Inflammatory macrophage treated with lipopolysaccharide for 4 hours (primary cell): Measurements from ENCODE around the gene PEX16.

Experiments
- DNase-seq: peaks from one replicate; pipeline ENCODE4 v3.0.0-alpha.2; 2020

Gene PEX16

DNA sequence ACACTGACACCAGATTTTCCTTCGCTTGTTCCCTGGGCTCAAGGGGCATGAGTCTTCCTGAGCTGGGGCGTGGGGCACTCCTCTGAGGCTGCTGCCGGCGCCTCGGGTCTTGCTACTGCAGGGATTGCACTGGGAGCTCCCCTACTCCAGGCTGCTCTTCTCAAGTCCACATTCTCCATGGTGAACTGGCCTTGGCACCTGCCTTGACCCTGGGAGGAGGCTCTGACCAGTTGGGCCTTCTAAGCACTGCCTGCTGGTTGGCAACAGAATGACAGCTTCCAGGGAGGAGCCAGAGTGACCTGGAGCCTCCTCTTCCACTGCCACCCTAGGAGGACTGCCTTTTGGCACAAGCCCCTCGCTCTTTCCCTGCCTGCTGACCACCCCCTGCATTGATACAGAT lies 20.1 kb downstream of the PEX16 start:
- DNase-seq, result no peak

DNA sequence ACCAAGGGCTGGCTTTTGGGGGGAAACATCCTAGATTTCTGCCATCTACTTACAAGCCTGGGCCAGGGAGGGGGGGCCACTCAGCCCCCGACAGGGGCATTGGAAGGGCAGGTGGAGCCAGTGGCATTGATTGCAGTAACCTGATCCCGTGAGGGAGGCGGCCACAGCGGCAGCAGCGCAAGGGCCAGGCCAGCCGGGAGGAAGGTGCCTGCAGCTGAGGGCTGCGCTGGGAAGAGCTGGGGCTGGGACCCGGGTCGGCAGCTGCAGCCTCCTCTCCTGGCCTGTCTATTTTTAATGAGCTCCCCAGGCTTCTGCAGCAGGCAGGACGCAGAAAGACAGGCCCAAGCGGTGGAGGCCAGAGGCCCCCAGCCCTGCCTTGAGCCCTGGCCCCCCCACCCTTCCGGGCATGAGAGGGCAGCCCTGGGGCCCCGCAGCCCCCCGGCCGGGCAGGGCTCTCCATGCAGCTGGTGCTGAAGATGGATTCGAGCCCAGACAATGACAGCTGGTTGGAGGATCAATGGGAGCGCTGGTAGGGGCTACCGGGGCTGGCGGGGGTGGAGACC lies 21.2 kb downstream of the PEX16 start:
- no peak for DNase-seq

GRCh38 chr11:45895553-45896259 lies 22.0 kb downstream of the PEX16 start:
- no peak for DNase-seq

DNA sequence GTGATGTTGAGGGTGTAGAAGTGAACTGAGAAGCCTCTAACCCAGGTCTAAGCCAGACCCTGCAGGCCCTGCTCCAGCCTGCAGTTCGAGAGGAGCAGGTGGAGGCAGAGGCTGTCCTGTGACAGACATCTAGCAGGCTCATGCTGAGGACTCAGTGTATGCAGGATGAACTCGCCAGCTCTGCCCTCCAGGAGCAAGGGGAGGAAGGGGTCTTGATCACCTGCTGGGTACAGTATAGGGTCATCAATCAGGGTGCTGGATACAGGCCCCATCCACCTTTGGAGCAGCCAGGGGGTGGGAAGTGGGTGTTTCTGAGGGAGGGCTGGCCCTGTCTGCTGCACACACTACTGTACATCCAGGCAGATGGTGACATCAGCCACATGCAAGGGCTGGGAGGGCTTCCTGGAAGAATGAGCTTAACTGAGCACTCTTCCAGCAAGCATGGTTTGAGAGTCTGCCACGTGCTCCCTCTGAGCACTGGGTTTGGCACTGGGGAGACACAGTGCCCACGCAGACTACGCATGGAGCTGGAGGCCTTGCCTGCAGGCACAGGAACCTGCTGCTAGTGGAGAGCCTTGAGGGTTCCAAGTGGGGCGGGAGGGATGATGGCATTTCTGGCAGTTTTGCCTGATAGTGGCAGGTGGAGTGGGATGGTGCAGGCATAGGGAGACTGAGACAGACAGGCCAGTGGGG lies 23.0 kb downstream of the PEX16 start:
- DNase-seq, result no peak

DNA sequence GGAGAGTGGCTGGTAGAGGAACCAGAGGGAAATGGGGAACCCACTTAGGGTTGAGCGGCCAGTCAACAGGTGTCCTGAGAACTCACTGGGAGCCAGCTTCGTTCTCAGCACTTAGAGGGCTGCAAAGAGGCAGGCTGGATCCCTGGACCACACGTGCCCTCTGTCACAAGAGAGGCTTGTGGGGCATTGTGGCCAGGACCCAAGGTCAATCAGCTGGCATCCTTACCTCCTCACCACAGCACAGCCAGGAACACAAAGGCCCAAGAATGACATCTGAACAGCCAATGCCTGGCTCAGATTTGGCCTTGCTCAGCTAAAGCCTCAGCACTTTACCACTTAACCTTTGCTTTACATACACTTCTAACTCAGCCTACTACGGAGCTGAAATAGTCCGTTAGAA lies 24.8 kb downstream of the PEX16 start:
- no peak for DNase-seq

GRCh38 chr11:45890886-45891550 lies 26.7 kb downstream of the PEX16 start:
- DNase-seq, result no peak

DNA sequence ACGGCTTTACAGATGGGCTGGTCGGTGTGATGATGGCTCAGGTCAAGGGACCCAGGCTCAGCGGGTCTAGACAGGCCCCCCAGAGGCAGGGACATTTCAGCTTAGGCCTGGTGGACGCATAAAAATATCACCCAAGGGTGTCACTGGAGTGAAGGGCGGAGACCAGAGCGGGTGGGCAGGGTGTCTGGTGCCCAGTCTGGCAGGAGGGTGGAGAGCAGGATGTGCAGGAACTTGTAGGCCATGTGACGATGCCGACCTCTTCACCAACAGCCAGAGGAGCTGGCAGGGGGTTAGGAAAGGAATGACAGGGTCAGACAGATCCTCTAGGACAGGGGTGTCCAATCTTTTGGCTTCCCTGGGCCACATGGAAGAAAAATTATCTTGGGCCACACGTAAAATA lies 27.7 kb downstream of the PEX16 start:
- no peak for DNase-seq

DNA sequence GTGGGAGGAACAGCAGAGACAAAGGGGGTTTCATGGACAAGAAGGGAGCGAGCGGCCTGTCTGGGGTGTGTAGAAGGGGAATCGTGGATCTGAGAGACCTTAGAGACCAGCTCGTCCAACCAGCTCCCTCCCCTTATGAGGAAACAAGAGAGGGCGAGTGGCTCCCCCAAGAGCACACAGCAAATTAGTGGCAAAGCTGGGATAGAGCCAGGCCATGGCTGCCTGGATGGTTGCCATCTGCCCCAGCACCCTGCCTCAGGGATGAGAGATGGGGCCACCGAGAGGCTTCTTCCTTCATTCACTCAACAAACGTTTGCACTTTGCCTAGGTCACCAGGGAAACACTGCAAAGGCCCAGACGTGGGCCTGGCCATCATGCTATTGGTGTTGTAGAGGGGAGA lies 28.1 kb downstream of the PEX16 start:
- no peak for DNase-seq

DNA sequence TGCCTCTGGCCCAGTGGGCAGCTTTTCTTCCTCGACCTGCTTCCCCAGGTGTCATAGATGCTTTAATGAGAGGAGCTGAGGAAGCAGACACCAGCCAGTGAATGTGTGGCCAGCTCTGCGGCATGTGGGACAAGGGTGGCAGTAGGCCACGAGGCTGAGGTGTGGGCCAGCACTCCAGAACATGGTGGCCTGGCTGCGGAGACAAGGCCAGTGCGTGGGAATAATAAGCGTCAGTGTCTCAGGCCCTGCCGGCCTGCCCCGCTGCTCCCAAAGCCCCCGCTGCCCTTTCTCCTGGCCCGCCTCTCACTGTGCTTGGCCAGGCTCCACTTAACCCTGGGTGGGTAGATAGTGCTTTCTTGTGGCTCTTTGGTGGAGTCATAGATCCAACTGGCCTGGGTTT lies 30.1 kb downstream of the PEX16 start:
- DNase-seq, result no peak

- no peak for DNase-seq
Measured at GRCh38 chr11:45886816-45887520, 30.7 kb downstream of the PEX16 start.

GRCh38 chr11:45885921-45886721 lies 31.6 kb downstream of the PEX16 start:
- no peak for DNase-seq

DNA sequence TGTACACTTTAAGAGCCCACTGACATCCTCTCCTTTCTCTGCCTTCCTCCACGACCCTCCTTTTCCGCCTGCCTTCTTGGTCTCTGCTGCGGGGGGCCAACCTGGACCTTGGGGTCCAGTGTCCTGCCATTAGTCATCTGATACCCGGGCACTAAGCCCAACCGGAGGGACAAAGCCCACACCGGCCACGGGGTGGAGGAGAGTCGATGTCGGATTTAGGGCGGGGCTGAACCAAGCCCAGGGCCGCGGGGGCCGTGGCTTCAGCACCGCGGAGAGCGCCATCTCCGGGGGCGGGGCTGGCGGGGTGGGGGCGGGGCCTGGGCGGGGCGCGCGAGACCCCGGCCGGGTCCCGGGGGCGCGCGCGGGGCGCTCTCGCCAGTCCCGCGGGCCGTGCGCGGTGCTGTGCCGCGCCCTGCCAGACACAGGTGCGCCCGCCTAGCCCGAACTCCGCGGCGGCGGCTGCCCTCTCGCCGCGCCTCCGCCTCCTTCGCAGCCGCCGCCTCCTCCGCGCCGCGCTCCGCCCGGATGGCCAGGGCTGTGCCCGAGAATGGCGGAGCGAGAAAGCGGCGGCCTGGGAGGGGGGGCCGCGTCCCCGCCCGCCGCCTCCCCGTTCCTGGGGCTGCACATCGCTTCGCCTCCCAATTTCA lies 32.3 kb downstream of the PEX16 start, which contains the start of gene MAPK8IP1:
MAPK8IP1 (plus strand) TSS at position 378 of the 647 bp plus-strand sequence; CDS start at position 548, 170 bp downstream.
- DNase-seq, result peak; percentile 20

GRCh38 chr11:45884596-45885185 lies 33.0 kb downstream of the PEX16 start:
- no peak for DNase-seq

DNA sequence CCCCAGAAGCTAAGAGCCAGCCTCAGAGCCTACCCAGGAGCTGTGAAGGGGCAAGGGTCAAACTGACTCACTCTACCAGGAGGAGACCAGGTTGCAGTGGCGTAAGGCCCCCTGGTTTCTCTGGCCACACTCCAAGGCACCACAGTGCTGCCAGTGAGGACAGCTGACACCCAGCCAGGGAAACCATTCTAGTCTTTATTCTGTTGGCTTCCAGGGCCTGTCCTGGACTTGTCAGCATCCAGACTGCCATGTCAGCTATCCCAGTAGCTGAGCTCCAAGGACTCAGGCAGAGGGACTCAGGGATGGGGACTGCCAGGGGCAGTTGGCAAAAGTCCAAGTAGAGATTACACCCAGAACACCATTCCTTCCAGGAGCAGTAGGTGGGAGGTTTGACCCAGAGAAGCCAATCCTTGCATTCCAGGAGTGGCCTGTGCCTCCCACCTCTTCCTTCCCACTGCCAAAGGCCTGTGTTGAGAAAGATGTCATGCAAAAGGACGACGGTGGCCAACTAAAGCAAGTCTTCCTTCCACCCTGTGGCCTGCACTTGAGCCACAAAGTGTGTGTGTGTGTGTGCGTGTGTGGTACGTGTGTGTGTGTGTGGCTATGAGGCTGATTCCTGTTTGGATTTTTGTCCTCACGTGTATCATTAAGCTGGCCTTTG lies 35.8 kb downstream of the PEX16 start:
- no peak for DNase-seq

DNA sequence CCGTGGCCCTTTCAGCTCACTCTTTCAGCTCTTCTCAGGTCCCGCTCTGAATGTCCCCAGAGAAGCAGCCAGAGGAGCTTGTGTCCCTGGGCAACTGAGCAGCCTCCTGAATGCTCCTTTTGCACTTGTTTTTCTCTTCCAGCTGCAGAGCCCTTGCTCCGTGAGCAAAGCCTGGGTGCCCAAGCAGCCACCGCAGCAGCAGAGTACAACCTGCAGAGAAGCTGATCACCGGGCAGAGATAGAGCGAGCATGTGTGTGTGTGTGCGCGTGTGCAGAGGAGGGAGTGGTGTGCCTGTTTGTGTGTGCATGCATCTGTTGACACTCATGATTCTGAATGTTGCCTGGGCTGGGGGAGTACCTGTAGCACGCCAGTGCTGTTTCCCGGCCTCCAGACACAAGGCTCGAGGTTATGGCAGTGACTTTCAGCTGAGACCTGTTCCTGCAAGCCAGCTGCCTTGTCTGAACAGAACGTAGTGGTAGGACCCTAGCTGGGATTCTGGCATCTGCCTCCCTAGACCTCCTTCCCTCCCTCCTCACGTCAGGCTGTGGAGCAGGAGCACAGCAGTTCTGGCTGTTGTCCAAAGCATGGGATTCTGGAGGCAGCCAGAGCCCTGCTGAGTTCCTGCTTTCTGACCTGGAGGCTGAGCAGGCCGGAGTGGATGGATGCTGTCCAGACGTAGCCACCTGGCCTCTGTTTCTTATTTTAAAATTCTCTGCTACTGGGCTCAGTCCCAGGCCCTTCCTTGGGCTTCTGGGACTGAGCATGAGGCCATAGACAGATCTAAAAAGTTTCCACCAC lies 36.7 kb downstream of the PEX16 start:
- DNase-seq, result no peak

GRCh38 chr11:45879803-45880686 lies 37.6 kb downstream of the PEX16 start:
- DNase-seq, result no peak

- DNase-seq, result no peak
Measured at GRCh38 chr11:45877845-45878244, 39.8 kb downstream of the PEX16 start.

DNA sequence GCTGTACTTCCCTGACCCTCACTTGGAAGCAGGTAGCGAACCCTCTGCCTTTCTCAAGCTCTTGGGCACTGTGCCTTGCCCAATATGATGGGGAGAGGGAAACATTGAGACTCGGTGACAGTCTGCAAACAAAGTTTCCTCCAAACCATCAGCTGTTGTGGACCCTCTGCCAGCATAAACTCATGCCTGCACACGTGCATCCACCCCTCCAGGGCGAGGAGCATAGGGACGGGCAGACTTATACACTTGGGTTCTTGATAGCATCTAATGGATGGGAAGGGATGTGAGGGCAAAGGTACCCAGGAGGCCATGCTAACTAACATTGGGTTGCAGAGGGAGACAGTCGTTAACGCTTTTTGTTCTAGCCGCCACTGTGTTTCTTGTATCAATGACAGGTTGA lies 40.5 kb downstream of the PEX16 start:
- DNase-seq, result no peak

DNA sequence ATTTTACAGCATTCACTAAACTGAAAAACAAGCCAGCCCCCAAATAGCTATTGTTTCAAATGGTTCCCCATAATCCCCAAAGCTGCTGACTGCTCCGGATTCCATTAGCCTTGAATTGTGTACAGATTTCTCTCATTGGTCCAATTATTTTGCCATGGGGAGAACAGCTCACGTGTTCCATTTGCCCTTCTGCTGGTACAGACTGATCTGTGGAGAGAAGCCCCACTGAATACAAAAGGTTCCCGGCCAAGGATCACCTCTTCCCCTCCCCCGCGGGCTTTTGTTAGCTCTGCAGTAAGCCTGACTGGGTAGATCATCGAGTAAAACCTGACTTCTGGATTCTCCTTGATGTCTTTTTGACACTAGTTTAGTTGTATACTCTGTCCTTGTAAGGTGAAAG lies 41.3 kb downstream of the PEX16 start:
- no peak for DNase-seq
